Bronchial epithelial cell (primary cell): Measurements from ENCODE around the gene SPACA7. TPM values are rescaled to one million over a fixed set of nuclear protein-coding genes. Genes with fewer than 3 reads are reported as not detected.

Experiments
- DNase-seq: peaks from one replicate; pipeline ENCODE4 v3.0.0-alpha.2; 2010; ENCODE audit warnings: low read depth
- FAIRE-seq: peaks from 2 replicates; lab custom pipeline; 2011; peaks lifted over from hg19 to GRCh38; lab: Jason Lieb, UNC
- H3K27me3 ChIP-seq: 2 replicates; pipeline ENCODE4 v1.5.1; 2011; ENCODE audit warnings: low read length; ENCODE audit not compliant: control insufficient read depth, insufficient read depth
- H3K36me3 ChIP-seq: 2 replicates; pipeline ENCODE4 v1.5.1; 2011; ENCODE audit warnings: low read length; ENCODE audit not compliant: control insufficient read depth, insufficient read depth
- H3K4me3 ChIP-seq: 2 replicates; pipeline ENCODE4 v1.5.1; 2011; ENCODE audit warnings: mild to moderate bottlenecking, low read depth, low read length, control low read depth
- total RNA-seq: library from RNA; depleted of rRNA; stranded (reverse); fragments of >200 nt; gene quantifications from 2 replicates; pipeline ENCODE4 v1.2.1, GENCODE V29; 2014
- TF ChIP-seq, protein P1 (sequence below): IDR thresholded peaks from 2 replicates; pipeline ENCODE4 v1.5.1; 2011; ENCODE audit warnings: mild to moderate bottlenecking, moderate library complexity, low read length, control low read depth, inconsistent platforms; ENCODE audit not compliant: insufficient read depth, severe bottlenecking

The SPACA7 gene
- total RNA-seq, 1 donor from 2014 or later, result not detected

- no peak for FAIRE-seq
- Histone ChIP-seq H3K4me3 (no peak overlapping the region), H3K36me3 (no peaks in the 10 kb centered on the region), H3K27me3 (no peaks in the 10 kb centered on the region)
- no peak for DNase-seq
- TF ChIP-seq, protein P1, sequence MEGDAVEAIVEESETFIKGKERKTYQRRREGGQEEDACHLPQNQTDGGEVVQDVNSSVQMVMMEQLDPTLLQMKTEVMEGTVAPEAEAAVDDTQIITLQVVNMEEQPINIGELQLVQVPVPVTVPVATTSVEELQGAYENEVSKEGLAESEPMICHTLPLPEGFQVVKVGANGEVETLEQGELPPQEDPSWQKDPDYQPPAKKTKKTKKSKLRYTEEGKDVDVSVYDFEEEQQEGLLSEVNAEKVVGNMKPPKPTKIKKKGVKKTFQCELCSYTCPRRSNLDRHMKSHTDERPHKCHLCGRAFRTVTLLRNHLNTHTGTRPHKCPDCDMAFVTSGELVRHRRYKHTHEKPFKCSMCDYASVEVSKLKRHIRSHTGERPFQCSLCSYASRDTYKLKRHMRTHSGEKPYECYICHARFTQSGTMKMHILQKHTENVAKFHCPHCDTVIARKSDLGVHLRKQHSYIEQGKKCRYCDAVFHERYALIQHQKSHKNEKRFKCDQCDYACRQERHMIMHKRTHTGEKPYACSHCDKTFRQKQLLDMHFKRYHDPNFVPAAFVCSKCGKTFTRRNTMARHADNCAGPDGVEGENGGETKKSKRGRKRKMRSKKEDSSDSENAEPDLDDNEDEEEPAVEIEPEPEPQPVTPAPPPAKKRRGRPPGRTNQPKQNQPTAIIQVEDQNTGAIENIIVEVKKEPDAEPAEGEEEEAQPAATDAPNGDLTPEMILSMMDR, result no peak
Measured at GRCh38 chr13:112469071-112469745, 93.1 kb downstream of the SPACA7 start.

- DNase-seq (no peak), FAIRE-seq (no peak)
- Histone ChIP-seq H3K36me3 (no peaks in the 10 kb centered on the region), H3K4me3 (no peak overlapping the region), H3K27me3 (no peaks in the 10 kb centered on the region)
- TF ChIP-seq, protein P1, result no peak
Measured at GRCh38 chr13:112473818-112474217, 97.7 kb downstream of the SPACA7 start.

- FAIRE-seq (no peak), DNase-seq (no peak)
- Histone ChIP-seq H3K36me3 (no peaks in the 10 kb centered on the region), H3K4me3 (no peak overlapping the region), H3K27me3 (no peaks in the 10 kb centered on the region)
- TF ChIP-seq, protein P1, result no peak
Measured at GRCh38 chr13:112474869-112475268, 98.7 kb downstream of the SPACA7 start.

DNA sequence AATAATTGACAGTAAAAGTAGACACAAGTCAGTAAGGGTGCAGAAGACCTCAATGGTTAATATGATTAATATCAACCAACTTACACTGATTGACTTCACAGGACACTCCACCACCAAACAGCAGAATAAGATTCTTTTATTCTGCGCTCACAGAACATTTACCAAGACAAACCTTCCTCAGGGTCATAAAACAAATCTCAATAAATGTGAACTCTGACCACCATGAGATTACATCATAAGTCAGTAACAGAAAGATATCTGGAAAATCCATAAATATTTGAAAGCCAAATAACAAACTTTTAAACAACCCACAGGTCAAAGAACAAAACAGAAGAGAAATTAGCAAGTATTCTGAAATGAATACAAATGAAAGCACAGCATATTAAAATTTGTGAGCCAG, 99.7 kb downstream of the SPACA7 start:
- Histone ChIP-seq H3K4me3 (no peak overlapping the region), H3K36me3 (no peaks in the 10 kb centered on the region), H3K27me3 (no peaks in the 10 kb centered on the region)
- no peak for FAIRE-seq
- DNase-seq, result no peak
- TF ChIP-seq, protein P1, result no peak

- TF ChIP-seq, protein P1, result no peak
- Histone ChIP-seq H3K27me3 (no peaks in the 10 kb centered on the region), H3K36me3 (no peaks in the 10 kb centered on the region), H3K4me3 (no peak overlapping the region)
- no peak for DNase-seq
- no peak for FAIRE-seq
Measured at GRCh38 chr13:112477070-112477619, 101.0 kb downstream of the SPACA7 start.
